Stimulated activated CD4-positive, alpha-beta T cell treated with anti-CD3 and anti-CD28 coated beads, Interleukin-1b, Interleukin-23, amount 100 ng/mL, for 4 hours (primary cell): ENCODE data around the gene TARBP2.
A peak's percentile ranks its signal among the peaks of the same experiment; 100 is the strongest.
"Not testable (repeated sequence)": the region's sequence is repeated elsewhere in the genome, so short reads cannot be mapped to it uniquely, and the experiment has no call there.

ENCODE experiments used
- DNase-seq, 2 donors: peaks; one replicate each; pipeline ENCODE4 v3.0.0-alpha.2; 2020; ENCODE audit warnings: low read depth in 2 of 2

The TARBP2 gene

DNA sequence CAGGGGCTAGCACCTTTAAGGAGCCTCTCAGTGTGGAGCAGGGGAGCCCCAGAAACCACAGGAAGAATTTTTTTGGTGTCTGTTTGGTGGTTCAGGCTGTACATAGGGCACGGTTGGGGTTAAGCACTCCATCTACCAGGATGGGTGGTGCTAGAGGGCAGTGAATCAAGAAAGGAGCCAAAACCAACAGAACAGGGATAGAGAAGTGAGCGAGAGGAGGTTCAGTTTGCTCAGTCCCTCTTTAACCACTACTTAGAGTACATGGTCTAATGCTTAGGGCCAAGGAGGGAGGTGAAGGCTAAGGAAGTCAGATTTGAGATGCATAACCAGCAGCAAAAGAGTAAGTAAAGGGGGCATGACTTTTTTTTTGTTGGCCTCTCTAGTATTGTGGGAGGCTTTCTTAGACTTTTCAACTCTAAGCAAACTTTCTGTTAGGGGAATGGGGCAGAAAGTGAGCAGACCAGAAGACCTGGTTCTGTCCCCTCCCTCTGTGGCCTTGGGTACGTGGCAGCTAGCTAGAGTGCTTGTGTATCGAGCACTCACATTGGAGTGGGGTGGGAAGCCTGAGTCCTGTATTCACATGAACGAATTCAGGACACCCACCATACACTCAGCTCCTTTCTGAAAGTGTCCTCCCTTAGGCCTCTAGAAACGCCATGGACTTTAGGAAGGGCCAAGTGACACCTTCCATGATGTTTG, 12.8 kb downstream of the TARBP2 start:
- no peak for DNase-seq

DNA sequence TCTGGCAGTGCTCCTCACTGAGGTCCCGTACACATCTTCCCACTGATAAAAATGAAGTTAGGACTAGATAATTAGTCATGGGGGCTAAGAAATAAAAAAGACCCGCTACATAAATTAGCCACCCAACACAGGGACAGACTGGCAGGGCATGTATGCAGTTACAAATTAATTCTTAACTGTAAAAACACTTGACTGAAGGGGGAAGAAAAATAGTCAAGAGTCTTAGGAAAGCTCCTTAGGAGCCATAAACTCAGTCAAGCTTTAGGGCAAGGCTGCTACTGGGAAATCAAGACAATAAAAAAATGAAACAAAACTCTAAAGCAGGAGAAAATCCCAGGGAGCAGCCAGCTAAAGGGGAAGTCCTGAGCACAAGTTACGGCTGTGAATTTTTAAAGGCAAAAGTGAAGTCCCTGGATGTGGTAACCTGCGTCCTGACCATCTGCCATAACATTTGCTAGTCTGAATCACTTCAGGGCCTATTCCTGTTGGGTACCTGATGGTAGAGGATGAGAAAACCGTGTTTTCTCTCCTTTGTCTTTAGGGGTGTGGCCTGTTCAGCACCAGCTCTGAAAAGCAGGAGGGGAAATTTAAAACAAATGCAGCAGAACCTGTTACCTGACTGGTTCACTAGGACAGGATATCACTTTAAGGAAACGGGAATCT, 13.7 kb downstream of the TARBP2 start:
- DNase-seq = no peak

- no peak for DNase-seq
These were observed 14.2 kb downstream of the TARBP2 start for GRCh38 chr12:53515291-53515680.

GRCh38 chr12:53516758-53517455, 15.8 kb downstream of the TARBP2 start:
- no peak for DNase-seq

- DNase-seq = no peak
These were observed 17.3 kb downstream of the TARBP2 start for GRCh38 chr12:53518381-53518780.

GRCh38 chr12:53523131-53523530, 22.0 kb downstream of the TARBP2 start:
- DNase-seq = no peak

GRCh38 chr12:53524476-53524875, 23.4 kb downstream of the TARBP2 start:
- no peak for DNase-seq

- no peak for DNase-seq
These were observed 29.0 kb downstream of the TARBP2 start for GRCh38 chr12:53530061-53530460.

DNA sequence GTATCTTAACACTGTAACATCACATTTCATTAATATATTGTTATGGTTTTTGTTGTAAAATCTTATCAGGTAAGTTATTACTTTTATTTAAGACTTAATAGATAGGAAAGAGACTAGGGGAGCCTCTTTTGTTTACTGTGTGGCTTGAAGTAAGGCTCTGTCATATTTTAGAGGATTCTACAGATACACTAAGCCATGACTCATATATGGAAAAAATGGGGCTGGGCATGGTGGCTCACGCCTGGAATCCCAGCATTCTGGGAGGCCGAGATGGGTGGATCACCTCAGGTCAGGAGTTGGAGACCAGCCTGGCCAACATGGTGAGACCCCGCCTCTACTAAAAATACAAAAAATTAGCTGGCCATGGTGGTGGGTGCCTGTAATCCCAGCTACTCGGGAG, 29.8 kb downstream of the TARBP2 start:
- no peak for DNase-seq

DNA sequence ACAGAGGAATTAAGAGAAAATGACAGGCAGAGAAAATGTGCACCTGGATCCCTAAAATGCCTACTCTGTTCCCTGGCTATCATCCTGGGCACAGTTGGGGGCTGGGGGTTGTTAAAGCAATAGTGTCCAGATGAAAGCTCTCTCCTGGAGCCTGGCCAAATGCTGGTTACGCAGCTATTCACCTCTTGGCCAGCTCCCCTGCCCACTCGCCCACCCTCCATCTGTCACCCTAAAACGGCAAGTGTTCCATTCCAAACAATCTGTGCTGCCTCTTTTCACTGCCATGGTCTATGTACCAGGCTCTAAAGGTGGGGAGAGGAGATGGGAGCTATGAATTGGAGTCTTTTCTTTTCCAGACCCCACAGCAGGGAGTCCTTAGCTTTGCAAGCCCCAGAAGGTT, 30.9 kb downstream of the TARBP2 start:
- DNase-seq = no peak

DNA sequence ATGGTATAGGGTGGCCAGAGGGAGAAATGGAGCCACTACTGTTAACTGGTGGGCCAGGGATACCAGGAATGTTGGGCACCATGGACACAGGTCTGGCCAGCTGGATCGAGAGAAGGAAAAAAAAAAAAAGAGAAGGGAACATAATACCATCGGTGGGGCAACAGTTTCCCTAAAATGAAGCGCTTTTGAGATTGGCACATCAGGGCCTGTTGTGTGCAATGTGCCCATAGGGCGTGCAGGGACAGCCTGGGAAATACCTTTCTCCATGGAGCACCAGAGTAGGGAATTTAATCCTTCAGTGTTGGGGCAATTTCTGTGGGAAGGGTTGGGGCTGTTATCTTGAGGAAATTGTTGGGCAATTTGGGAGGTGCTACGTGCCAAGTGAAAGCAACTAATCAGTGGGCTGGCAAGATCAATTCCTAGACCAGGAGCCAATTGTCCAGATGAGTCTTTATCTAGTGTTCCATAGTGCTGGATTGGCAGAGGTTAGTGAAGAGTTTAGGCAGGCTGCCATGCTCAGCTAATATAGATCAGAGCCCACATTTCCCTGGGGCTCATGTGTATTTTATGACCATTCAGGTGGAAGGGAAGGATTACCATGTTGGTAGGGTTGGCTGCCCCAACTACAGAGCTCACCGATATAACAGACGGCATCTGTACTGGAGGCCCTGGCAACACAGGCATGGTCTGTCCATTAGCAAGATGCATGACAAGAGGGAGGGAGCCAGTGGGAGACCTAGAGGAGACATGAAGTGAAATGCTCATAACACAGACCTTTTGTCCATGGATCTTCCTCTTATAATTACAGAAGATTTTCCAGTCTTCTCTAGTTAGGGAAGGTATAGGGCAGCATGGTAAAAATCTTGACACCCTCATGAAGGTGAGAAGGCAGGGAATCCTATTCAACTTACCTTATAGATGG, 31.7 kb downstream of the TARBP2 start:
- no peak for DNase-seq

- no peak for DNase-seq
These were observed 32.4 kb downstream of the TARBP2 start for GRCh38 chr12:53533471-53533870.

GRCh38 chr12:53536962-53537361, 35.9 kb downstream of the TARBP2 start:
- DNase-seq = no peak

DNA sequence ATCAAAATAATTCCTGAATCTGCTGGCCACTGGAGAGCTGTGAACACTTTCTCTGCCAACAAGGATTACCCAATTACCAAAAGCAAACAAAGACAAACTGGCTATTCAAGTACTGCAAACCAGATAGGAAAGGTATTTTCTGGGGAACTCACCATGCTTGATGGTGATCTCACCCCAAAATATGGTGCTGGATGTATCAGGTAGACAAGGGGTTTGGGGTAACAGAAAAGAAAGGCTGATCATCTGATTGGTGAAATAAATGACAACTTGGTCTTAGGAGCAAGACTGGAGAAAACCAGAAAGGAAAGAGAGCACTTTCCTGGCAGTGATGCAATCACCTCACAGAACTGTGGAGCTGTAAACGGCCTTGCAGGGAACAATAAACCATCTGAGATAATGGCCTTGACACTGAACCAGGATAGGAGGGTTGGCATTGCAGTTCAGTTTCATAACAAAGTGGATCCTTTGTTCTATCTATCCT, 37.2 kb downstream of the TARBP2 start:
- DNase-seq = no peak

- DNase-seq = no peak
These were observed 38.4 kb downstream of the TARBP2 start for GRCh38 chr12:53539526-53539925.

GRCh38 chr12:53543539-53543938, 42.5 kb downstream of the TARBP2 start:
- peak; percentile 15 to 25 for DNase-seq

GRCh38 chr12:53548354-53548753, 47.3 kb downstream of the TARBP2 start:
- DNase-seq = not testable (repeated sequence)

GRCh38 chr12:53550131-53550530, 49.0 kb downstream of the TARBP2 start:
- DNase-seq = not testable (repeated sequence)

- DNase-seq = no peak
These were observed 49.5 kb downstream of the TARBP2 start for GRCh38 chr12:53550595-53550994.

DNA sequence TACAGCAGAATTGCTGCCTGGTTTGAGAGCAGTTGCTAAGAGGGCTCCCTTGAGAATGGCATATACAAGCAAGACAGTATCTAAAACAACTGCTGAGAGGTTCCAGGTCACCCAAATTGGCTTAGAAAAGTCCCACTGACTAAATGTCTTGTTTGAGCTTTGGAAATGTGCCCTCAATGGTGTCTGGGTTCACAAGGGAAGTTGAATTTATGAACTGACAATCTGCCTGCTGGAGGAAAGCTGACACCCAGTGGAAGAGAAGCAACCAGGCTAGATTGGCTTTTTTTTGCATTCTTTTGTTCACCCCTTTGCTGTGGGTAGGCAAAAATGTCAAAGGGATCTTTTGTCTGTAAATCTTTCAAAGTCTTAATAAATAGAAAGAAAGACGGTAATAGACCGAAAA, 50.8 kb downstream of the TARBP2 start:
- no peak for DNase-seq
